ENCODE data around the gene KCTD4.
A peak's percentile ranks its signal among the peaks of the same experiment; 100 is the strongest.

Gene KCTD4

GRCh38 chr13:45209229-45209628 lies 8.4 kb upstream of the KCTD4 start:
- TF ChIP-seq POLR2A (IDR thresholded peaks at IDR 0.05; ENCODE audit: low read depth, low read length) (no peak), POLR2AphosphoS5 (IDR thresholded peaks at IDR 0.05; ENCODE audit: low read depth, low read length) (no peak), TAF1 (IDR thresholded peaks at IDR 0.05; ENCODE audit: borderline replicate concordance, low read depth, low read length) (no peak)
- FAIRE-seq (no peak), DNase-seq (ENCODE audit: insufficient read length) (no peak)

- no peak for TF ChIP-seq TAF1 (IDR thresholded peaks at IDR 0.05; ENCODE audit: borderline replicate concordance, low read depth, low read length)
- TF ChIP-seq POLR2AphosphoS5 (IDR thresholded peaks at IDR 0.05; ENCODE audit: low read depth, low read length), result no peak
- TF ChIP-seq POLR2A (IDR thresholded peaks at IDR 0.05; ENCODE audit: low read depth, low read length), result no peak
- DNase-seq (ENCODE audit: insufficient read length) (no peak), FAIRE-seq (no peak)
Measured at GRCh38 chr13:45208132-45208531, 7.3 kb upstream of the KCTD4 start.

- no peak for FAIRE-seq
- no peak for DNase-seq (ENCODE audit: insufficient read length)
Measured at GRCh38 chr13:45207319-45207718, 6.5 kb upstream of the KCTD4 start.

GRCh38 chr13:45206340-45206739 lies 5.5 kb upstream of the KCTD4 start:
- TF ChIP-seq TAF1 (IDR thresholded peaks at IDR 0.05; ENCODE audit: borderline replicate concordance, low read depth, low read length), result no peak
- TF ChIP-seq POLR2AphosphoS5 (IDR thresholded peaks at IDR 0.05; ENCODE audit: low read depth, low read length), result no peak
- no peak for TF ChIP-seq POLR2A (IDR thresholded peaks at IDR 0.05; ENCODE audit: low read depth, low read length)
- DNase-seq (ENCODE audit: insufficient read length) (no peak), FAIRE-seq (peak; percentile 84)

More at GRCh38 chr13:45207319-45207718, 6.5 kb upstream of the KCTD4 start:
- TF ChIP-seq POLR2A (IDR thresholded peaks at IDR 0.05; ENCODE audit: low read depth, low read length) (no peak), POLR2AphosphoS5 (IDR thresholded peaks at IDR 0.05; ENCODE audit: low read depth, low read length) (no peak), TAF1 (IDR thresholded peaks at IDR 0.05; ENCODE audit: borderline replicate concordance, low read depth, low read length) (no peak)

- FAIRE-seq (no peak), DNase-seq (ENCODE audit: insufficient read length) (no peak)
- TF ChIP-seq POLR2AphosphoS5 (IDR thresholded peaks at IDR 0.05; ENCODE audit: low read depth, low read length) (no peak), POLR2A (IDR thresholded peaks at IDR 0.05; ENCODE audit: low read depth, low read length) (no peak), TAF1 (IDR thresholded peaks at IDR 0.05; ENCODE audit: borderline replicate concordance, low read depth, low read length) (no peak)
Measured at GRCh38 chr13:45205124-45205523, 4.3 kb upstream of the KCTD4 start.

- no peak for TF ChIP-seq TAF1 (IDR thresholded peaks at IDR 0.05; ENCODE audit: borderline replicate concordance, low read depth, low read length)
- TF ChIP-seq POLR2AphosphoS5 (IDR thresholded peaks at IDR 0.05; ENCODE audit: low read depth, low read length), result no peak
- no peak for DNase-seq (ENCODE audit: insufficient read length)
- FAIRE-seq, result no peak
Measured at GRCh38 chr13:45199711-45200110, 1.1 kb downstream of the KCTD4 start.

GRCh38 chr13:45198924-45199323 lies 1.9 kb downstream of the KCTD4 start:
- TF ChIP-seq POLR2A (IDR thresholded peaks at IDR 0.05; ENCODE audit: low read depth, low read length) (no peak), POLR2AphosphoS5 (IDR thresholded peaks at IDR 0.05; ENCODE audit: low read depth, low read length) (no peak), TAF1 (IDR thresholded peaks at IDR 0.05; ENCODE audit: borderline replicate concordance, low read depth, low read length) (no peak)
- peak; percentile 48 for FAIRE-seq
- DNase-seq (ENCODE audit: insufficient read length), result no peak

GRCh38 chr13:45198041-45198440 lies 2.8 kb downstream of the KCTD4 start:
- FAIRE-seq (no peak), DNase-seq (ENCODE audit: insufficient read length) (no peak)
- TF ChIP-seq POLR2A (IDR thresholded peaks at IDR 0.05; ENCODE audit: low read depth, low read length), result no peak
- no peak for TF ChIP-seq TAF1 (IDR thresholded peaks at IDR 0.05; ENCODE audit: borderline replicate concordance, low read depth, low read length)
- TF ChIP-seq POLR2AphosphoS5 (IDR thresholded peaks at IDR 0.05; ENCODE audit: low read depth, low read length), result no peak

GRCh38 chr13:45196622-45197021 lies 4.2 kb downstream of the KCTD4 start:
- DNase-seq (ENCODE audit: insufficient read length) (no peak), FAIRE-seq (no peak)
- TF ChIP-seq TAF1 (IDR thresholded peaks at IDR 0.05; ENCODE audit: borderline replicate concordance, low read depth, low read length) (no peak), POLR2A (IDR thresholded peaks at IDR 0.05; ENCODE audit: low read depth, low read length) (no peak), POLR2AphosphoS5 (IDR thresholded peaks at IDR 0.05; ENCODE audit: low read depth, low read length) (no peak)

GRCh38 chr13:45196096-45196495 lies 4.7 kb downstream of the KCTD4 start:
- FAIRE-seq, result no peak

GRCh38 chr13:45195421-45195820 lies 5.4 kb downstream of the KCTD4 start:
- DNase-seq (ENCODE audit: insufficient read length) (no peak), FAIRE-seq (no peak)
- TF ChIP-seq POLR2A (IDR thresholded peaks at IDR 0.05; ENCODE audit: low read depth, low read length) (no peak), POLR2AphosphoS5 (IDR thresholded peaks at IDR 0.05; ENCODE audit: low read depth, low read length) (no peak), TAF1 (IDR thresholded peaks at IDR 0.05; ENCODE audit: borderline replicate concordance, low read depth, low read length) (no peak)

More at GRCh38 chr13:45196096-45196495, 4.7 kb downstream of the KCTD4 start:
- no peak for DNase-seq (ENCODE audit: insufficient read length)
- TF ChIP-seq POLR2AphosphoS5 (IDR thresholded peaks at IDR 0.05; ENCODE audit: low read depth, low read length) (no peak), TAF1 (IDR thresholded peaks at IDR 0.05; ENCODE audit: borderline replicate concordance, low read depth, low read length) (no peak), POLR2A (IDR thresholded peaks at IDR 0.05; ENCODE audit: low read depth, low read length) (no peak)

GRCh38 chr13:45194081-45194939 lies 6.5 kb downstream of the KCTD4 start:
- TF ChIP-seq TAF1 (IDR thresholded peaks at IDR 0.05; ENCODE audit: borderline replicate concordance, low read depth, low read length) (no peak), POLR2A (IDR thresholded peaks at IDR 0.05; ENCODE audit: low read depth, low read length) (no peak), POLR2AphosphoS5 (IDR thresholded peaks at IDR 0.05; ENCODE audit: low read depth, low read length) (no peak)
- DNase-seq (ENCODE audit: insufficient read length) (no peak), FAIRE-seq (no peak)
